Transverse colon (tissue), 4 donors: ENCODE measurements around the gene TMEM220. TPM values are rescaled to one million over a fixed set of nuclear protein-coding genes. Genes with fewer than 3 reads are reported as not detected.
A peak's percentile ranks its signal among the peaks of the same experiment; 100 is the strongest.

Experiments
- DNase-seq: peaks from one replicate; pipeline ENCODE4 v3.0.0-alpha.2; 2019
- H3K27ac ChIP-seq, 4 donors: fragments of 200-600 bp; sonication (generic); 2 replicates each; pipeline ENCODE4 v1.5.1; 2016 to 2018; ENCODE audit warnings: inconsistent platforms in 4 of 4
- H3K27me3 ChIP-seq: fragments of 200-600 bp; sonication (generic); 2 replicates; pipeline ENCODE4 v1.5.1; 2017; ENCODE audit warnings: inconsistent platforms
- H3K36me3 ChIP-seq, 4 donors: fragments of 200-600 bp; sonication (generic); 2 replicates each; pipeline ENCODE4 v1.5.1; 2017 to 2019; ENCODE audit warnings: inconsistent platforms in 4 of 4
- H3K4me1 ChIP-seq, 4 donors: fragments of 200-600 bp; sonication (generic); 2 replicates each; pipeline ENCODE4 v1.5.1; 2017 to 2020; ENCODE audit warnings: inconsistent platforms in 4 of 4
- H3K4me3 ChIP-seq, 4 donors: fragments of 200-600 bp; sonication (generic); 1 replicate in 1 of 4; 2 replicates in 3 of 4; pipeline versions ENCODE4 v1.5.1 to v1.6.1; 2017 to 2019; ENCODE audit warnings: inconsistent platforms in 4 of 4
- H3K9me3 ChIP-seq, 2 donors: fragments of 200-600 bp; sonication (generic); 2 replicates each; pipeline ENCODE4 v1.5.1; 2017 to 2019; ENCODE audit warnings: inconsistent platforms in 2 of 2
- EP300 ChIP-seq: sonication (generic); formaldehyde crosslinking; IDR thresholded peaks from one replicate; pipeline ENCODE4 v1.6.1; 2017; ENCODE audit warnings: antibody characterized with exemption, low read depth
- POLR2A ChIP-seq: fragments of 450-650 bp; IDR thresholded peaks from one replicate; pipeline ENCODE4 v1.6.1; 2016; ENCODE audit warnings: antibody characterized with exemption, mild to moderate bottlenecking, moderate library complexity
- POLR2AphosphoS5 ChIP-seq, 3 donors: sonication (generic); formaldehyde crosslinking; IDR thresholded peaks; one replicate each; pipeline ENCODE4 v1.6.1; 2016; ENCODE audit warnings: antibody characterized with exemption in 3 of 3
- WGBS, 2 donors: methylation state at CpG; one replicate each; pipeline ENCODE4 v1.1.5; 2018; ENCODE audit warnings: low coverage in 1 of 2; 5-methylcytosine and 5-hydroxymethylcytosine counted together
- in situ Hi-C, 4 donors: fragments of 200-750 bp; cut with MboI; loops; one replicate each; pipeline versions ENCODE4 v1.15.0 to v1.15.1; 2017; ENCODE audit warnings: low sequenced_read_pairs in 3 of 4, low pct_ligation_motif_present in 1 of 4, low pct_unique_long_range_greater_than_20kb in 1 of 4
- intact Hi-C: fragments of 100-400 bp; cut with DNase I; formaldehyde crosslinking; loops from one replicate; pipeline ENCODE4 v1.15.1; 2023; ENCODE audit warnings: low total_unique reads
- total RNA-seq, 4 donors: library from RNA; depleted of rRNA; stranded (reverse); fragments of >200 nt; gene quantifications; one replicate each; pipeline ENCODE4 v1.1.0, GENCODE V29; 2016
- TF ChIP-seq, protein P1 (sequence below), 5 experiments: fragments of 200-600 bp in 3 of 5; fragments of 450-650 bp in 2 of 5; sonication (generic) in 3 of 5; IDR thresholded peaks; 1 replicate in 2 of 5; 2 replicates in 3 of 5; pipeline ENCODE4 v1.5.1; 2016 to 2017; ENCODE audit warnings: antibody characterized with exemption in 5 of 5, inconsistent platforms in 3 of 5, mild to moderate bottlenecking in 2 of 5, moderate library complexity in 1 of 5

The TMEM220 gene
- total RNA-seq, 4 donors from 2014 or later: 2.4 to 18.2 (median 8.1) TPM; not detected in 1

DNA sequence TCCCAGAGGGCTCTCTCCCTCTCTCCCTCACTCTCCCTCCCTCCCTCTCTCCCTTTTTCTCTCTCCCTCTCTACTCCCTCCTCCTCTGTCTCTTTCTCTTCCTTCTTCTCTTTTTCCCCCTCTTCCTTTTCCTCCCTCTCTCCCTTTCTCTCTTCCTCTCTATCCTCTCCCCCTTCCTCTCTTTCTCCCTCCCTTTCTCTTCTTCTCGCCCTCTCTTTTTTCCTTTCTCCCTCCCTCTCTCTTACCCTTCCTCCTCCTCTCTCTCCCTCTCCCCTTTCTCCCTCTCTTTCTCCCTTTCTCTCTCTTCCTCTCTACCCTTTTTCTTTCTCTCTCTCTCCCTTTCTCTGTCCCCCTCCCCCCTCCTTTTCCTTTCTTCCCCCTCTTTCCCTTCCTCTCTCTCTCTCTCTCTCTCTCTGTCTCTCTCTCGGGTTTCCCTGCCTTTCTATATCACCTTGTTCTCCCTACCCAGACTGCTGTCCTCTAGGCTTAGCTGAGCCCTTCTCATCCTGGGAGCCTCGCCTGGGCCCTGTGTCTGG lies 25.8 kb upstream of the TMEM220 start:
- intact Hi-C loops: no loop called here
- Histone ChIP-seq H3K9me3 (no peaks in the 10 kb centered on the region), H3K27me3 (no peaks in the 10 kb centered on the region), H3K27ac (peak overlapping the region; percentile 32 to 50 (median 44)), H3K4me1 (peaks cover 0 to 7% (median 6%) of the 10 kb centered on the region in 4 donors), H3K4me3 (no peak overlapping the region), H3K36me3 (no peaks in the 10 kb centered on the region)
- no peak for TF ChIP-seq EP300
- TF ChIP-seq POLR2AphosphoS5 (IDR thresholded peaks at IDR 0.05): no peak
- TF ChIP-seq, protein P1, sequence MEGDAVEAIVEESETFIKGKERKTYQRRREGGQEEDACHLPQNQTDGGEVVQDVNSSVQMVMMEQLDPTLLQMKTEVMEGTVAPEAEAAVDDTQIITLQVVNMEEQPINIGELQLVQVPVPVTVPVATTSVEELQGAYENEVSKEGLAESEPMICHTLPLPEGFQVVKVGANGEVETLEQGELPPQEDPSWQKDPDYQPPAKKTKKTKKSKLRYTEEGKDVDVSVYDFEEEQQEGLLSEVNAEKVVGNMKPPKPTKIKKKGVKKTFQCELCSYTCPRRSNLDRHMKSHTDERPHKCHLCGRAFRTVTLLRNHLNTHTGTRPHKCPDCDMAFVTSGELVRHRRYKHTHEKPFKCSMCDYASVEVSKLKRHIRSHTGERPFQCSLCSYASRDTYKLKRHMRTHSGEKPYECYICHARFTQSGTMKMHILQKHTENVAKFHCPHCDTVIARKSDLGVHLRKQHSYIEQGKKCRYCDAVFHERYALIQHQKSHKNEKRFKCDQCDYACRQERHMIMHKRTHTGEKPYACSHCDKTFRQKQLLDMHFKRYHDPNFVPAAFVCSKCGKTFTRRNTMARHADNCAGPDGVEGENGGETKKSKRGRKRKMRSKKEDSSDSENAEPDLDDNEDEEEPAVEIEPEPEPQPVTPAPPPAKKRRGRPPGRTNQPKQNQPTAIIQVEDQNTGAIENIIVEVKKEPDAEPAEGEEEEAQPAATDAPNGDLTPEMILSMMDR (IDR thresholded peaks at IDR 0.05): no peak
- TF ChIP-seq POLR2A: no peak
- WGBS, 2 donors: 72 to 76% methylated on average over 3 of the region's 3 CpGs
- in situ Hi-C loops: loop anchor here in 1 of 4 donors (25.0 kb wide), 1 partner anchor 307 kb away; no protein-coding TSS in a partner anchor
- no peak for DNase-seq

DNA sequence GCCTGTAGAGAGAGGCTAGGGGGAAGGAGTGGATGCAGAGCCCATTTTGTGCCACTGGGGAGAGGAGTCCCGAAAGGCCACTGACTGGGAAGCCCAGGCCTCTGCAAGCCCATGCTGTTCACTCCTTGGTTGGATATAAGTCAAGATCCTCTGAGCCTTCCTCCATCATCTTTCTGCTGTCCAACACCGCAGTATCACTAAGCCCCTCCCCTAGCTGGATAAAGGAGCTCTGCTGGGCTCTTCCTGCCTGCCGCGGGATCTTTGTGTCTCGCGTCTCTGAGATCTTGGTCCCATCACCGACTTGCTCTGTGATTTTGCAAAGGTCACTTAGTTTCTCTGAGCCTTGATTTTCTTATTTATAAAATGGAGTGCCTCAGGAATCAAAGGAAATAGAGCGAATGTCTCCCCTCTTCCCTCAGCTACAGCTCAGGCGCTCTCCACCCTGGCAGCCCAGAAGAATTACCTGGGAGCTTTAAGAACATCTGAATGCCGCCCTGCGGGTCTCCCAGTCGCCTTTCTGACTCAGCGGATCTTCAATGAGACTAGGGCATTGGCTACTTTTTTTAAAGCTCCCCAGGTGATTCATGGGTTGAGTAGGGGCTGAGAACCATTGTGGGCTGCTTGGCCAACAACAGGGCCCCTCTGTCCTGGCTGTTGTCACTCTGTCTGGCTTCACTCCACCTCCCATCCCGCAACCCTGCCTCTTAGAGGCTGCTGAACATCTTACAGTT lies 25.2 kb upstream of the TMEM220 start:
- Histone ChIP-seq H3K4me1 (peaks cover 0 to 7% (median 6%) of the 10 kb centered on the region in 4 donors), H3K9me3 (no peaks in the 10 kb centered on the region), H3K27me3 (no peaks in the 10 kb centered on the region), H3K27ac (peak overlapping the region in 1 of 4 donors; percentile 46), H3K36me3 (no peaks in the 10 kb centered on the region), H3K4me3 (no peak overlapping the region)
- DNase-seq: no peak
- WGBS, 2 donors: 69 to 70% methylated on average over 2 to 14 of the region's 14 CpGs
- in situ Hi-C loops: loop anchor here in 1 of 4 donors (25.0 kb wide), 1 partner anchor 307 kb away; no protein-coding TSS in a partner anchor
- TF ChIP-seq POLR2A (no peak), POLR2AphosphoS5 (IDR thresholded peaks at IDR 0.05) (no peak), EP300 (no peak)
- TF ChIP-seq, protein P1 (IDR thresholded peaks at IDR 0.05): no peak
- intact Hi-C loops: no loop called here

DNA sequence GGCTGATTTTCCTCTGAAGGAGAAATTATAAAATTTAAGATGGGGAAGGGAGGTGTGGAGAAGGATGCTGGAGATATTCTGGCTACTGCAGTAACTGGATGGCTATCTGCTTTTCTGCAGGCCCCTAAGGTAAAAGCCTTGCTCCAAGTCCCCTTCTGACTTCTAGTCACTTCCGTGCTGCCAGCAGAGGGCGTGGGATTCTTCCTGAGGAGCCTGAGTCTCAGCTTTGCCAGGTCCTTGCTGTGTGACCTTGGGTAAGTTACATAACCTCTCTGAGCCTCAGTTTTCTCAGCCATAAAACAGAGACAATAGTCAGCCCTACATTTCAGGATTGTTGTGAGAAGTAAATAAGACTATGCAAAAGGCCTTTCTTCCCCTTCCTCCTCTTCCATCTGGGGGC lies 24.3 kb upstream of the TMEM220 start:
- Histone ChIP-seq H3K4me1 (peaks cover 0 to 7% (median 6%) of the 10 kb centered on the region in 4 donors), H3K9me3 (no peaks in the 10 kb centered on the region), H3K36me3 (no peaks in the 10 kb centered on the region), H3K4me3 (no peak overlapping the region), H3K27me3 (no peaks in the 10 kb centered on the region), H3K27ac (no peak overlapping the region)
- TF ChIP-seq EP300: no peak
- TF ChIP-seq, protein P1 (IDR thresholded peaks at IDR 0.05): peak in 4 of 5 experiments; percentile 16 to 27 (median 20)
- in situ Hi-C loops: loop anchor here in 1 of 4 donors (25.0 kb wide), 1 partner anchor 308 kb away; no protein-coding TSS in a partner anchor
- DNase-seq: peak; percentile 63
- intact Hi-C loops: no loop called here
- 38% methylated on average over 2 of the region's 2 CpGs; no CpG with 5 or more reads in 1 of the 2 donors for WGBS, 2 donors

DNA sequence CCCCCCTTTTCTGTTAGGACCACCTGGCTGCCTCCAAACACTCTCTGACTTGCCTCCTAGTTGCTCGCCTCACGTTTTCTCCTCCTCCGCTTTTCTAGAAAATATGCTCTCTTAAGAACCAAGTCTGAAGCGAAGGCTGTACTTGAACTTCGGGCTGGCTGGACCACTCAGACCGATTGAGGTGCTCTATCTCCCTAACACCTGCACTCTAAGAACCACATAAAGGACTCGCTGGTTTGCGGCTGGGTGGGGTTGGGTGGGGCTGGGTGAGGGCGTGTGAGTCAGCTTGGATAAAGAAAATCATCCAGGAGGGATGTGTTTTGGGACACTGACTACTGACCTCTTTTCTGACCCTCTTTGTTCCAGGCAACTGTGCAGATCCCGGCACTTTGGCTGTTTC lies 22.9 kb upstream of the TMEM220 start:
- Histone ChIP-seq H3K4me3 (no peak overlapping the region), H3K27ac (no peak overlapping the region), H3K4me1 (peaks cover 0 to 7% (median 6%) of the 10 kb centered on the region in 4 donors), H3K36me3 (no peaks in the 10 kb centered on the region), H3K9me3 (no peaks in the 10 kb centered on the region), H3K27me3 (no peaks in the 10 kb centered on the region)
- in situ Hi-C loops: loop anchor here in 1 of 4 donors (25.0 kb wide), 1 partner anchor 310 kb away; no protein-coding TSS in a partner anchor
- TF ChIP-seq POLR2AphosphoS5 (IDR thresholded peaks at IDR 0.05) (no peak), POLR2A (no peak), EP300 (no peak)
- TF ChIP-seq, protein P1 (IDR thresholded peaks at IDR 0.05): no peak
- no peak for DNase-seq
- intact Hi-C loops: no loop called here
- WGBS, 2 donors: 55 to 80% methylated on average over 1 to 10 of the region's 10 CpGs
